K562 (cell line): ENCODE measurements around the gene AJUBA. TPM values are rescaled to one million over a fixed set of nuclear protein-coding genes. Genes with fewer than 3 reads are reported as not detected.

Experiments used
- ATAC-seq: fragments of 200-7000 bp; cut with Tn5 transposase; 3 replicates; pipeline ENCODE4 v1.9.1; 2020; ENCODE audit warnings: moderate library complexity
- BruUV-seq: library from RNA; stranded (reverse); fragments of 400-500 nt; replicated peaks from 2 replicates; lab custom pipeline; 2021; lab: Mats Ljungman, UMichigan
- CTCF ChIA-PET: fragments of 300-600 bp; formaldehyde crosslinking; extraction: SDS; loops from one replicate; lab custom pipeline; 2021; ENCODE audit warnings: low intra/inter-chr PET ratio; lab: Yijun Ruan, JAX
- POLR2A ChIA-PET: fragments of 300-600, 350-650 bp; sonication (Branson Sonifier 250); formaldehyde crosslinking; extraction: SDS; loops from one replicate; lab custom pipeline; 2021; ENCODE audit warnings: antibody characterized with exemption, inconsistent platforms; lab: Yijun Ruan, JAX
- DNase-seq, 4 experiments: peaks; one replicate each; pipeline versions ENCODE4 v3.0.0 to v3.0.0-alpha.2; 2011 to 2018; ENCODE audit warnings: low spot score in 3 of 4, mixed read lengths in 3 of 4; ENCODE audit errors: extremely low read depth in 1 of 4
- FAIRE-seq: peaks from 2 replicates; lab custom pipeline; 2011; peaks lifted over from hg19 to GRCh38; lab: Jason Lieb, UNC
- H2AFZ ChIP-seq: 2 replicates; pipeline ENCODE4 v1.6.0; 2011; ENCODE audit warnings: low read depth, low read length, control low read depth, inconsistent platforms
- H3K27ac ChIP-seq: fragments of 200-600 bp; 3 replicates; pipeline ENCODE4 v1.8.0; 2011; ENCODE audit warnings: low read depth, mild to moderate bottlenecking, control low read depth, inconsistent platforms, low read length, moderate library complexity, mixed read lengths; ENCODE audit errors: extremely low read depth
- H3K27me3 ChIP-seq, 2 experiments: fragments of 300-600 bp in 1 of 2; 2 replicates in 1 of 2; 3 replicates in 1 of 2; pipeline versions ENCODE4 v1.6.0 to v1.8.0; 2011; ENCODE audit warnings: inconsistent platforms in 2 of 2, low read length in 2 of 2, mild to moderate bottlenecking in 1 of 2, mixed read lengths in 1 of 2, moderate library complexity in 1 of 2; ENCODE audit not compliant: control insufficient read depth in 2 of 2, insufficient read depth in 2 of 2
- H3K36me3 ChIP-seq: fragments of 300-600 bp; 3 replicates; pipeline ENCODE4 v1.8.0; 2011; ENCODE audit warnings: mild to moderate bottlenecking, low read length, inconsistent platforms; ENCODE audit not compliant: control insufficient read depth, insufficient read depth
- H3K4me1 ChIP-seq, 2 experiments: fragments of 200-600 bp in 1 of 2; replicated peaks in 1 of 2; 2 replicates in 1 of 2; 3 replicates in 1 of 2; pipeline versions ENCODE4 v1.5.1 to v1.8.0; 2011; ENCODE audit warnings: inconsistent platforms in 2 of 2, low read length in 2 of 2, mild to moderate bottlenecking in 1 of 2, mixed read lengths in 1 of 2, moderate library complexity in 1 of 2; ENCODE audit not compliant: control insufficient read depth in 2 of 2, insufficient read depth in 2 of 2
- H3K4me2 ChIP-seq: 2 replicates; pipeline ENCODE4 v1.6.1; 2011; ENCODE audit warnings: low read length, control low read depth, inconsistent platforms, mixed read lengths; ENCODE audit not compliant: insufficient read depth
- H3K4me3 ChIP-seq: fragments of 200-600 bp; sonication (generic), shearing (Covaris generic); 2 replicates; pipeline ENCODE4 v1.5.1; 2016; ENCODE audit warnings: control low read depth, inconsistent platforms
- H3K79me2 ChIP-seq: fragments of 200-600 bp; 3 replicates; pipeline ENCODE4 v1.8.0; 2011; ENCODE audit warnings: low read length, inconsistent platforms; ENCODE audit not compliant: control insufficient read depth, insufficient read depth
- H3K9ac ChIP-seq, 2 experiments: 2 replicates each; pipeline versions ENCODE4 v1.6.0 to v1.6.1; 2011; ENCODE audit warnings: low read depth in 2 of 2, low read length in 2 of 2, control low read depth in 1 of 2, inconsistent platforms in 1 of 2, mild to moderate bottlenecking in 1 of 2, mixed read lengths in 1 of 2; ENCODE audit not compliant: insufficient read depth in 1 of 2
- H3K9me1 ChIP-seq: one replicate; pipeline ENCODE4 v1.6.0; 2011; ENCODE audit warnings: inconsistent platforms, mild to moderate bottlenecking, low read length, moderate library complexity; ENCODE audit not compliant: control insufficient read depth, insufficient read depth
- H3K9me3 ChIP-seq: replicated peaks from 2 replicates; pipeline ENCODE4 v1.5.1; 2011; ENCODE audit warnings: low read depth, low read length, inconsistent platforms; ENCODE audit not compliant: control insufficient read depth, insufficient read depth
- H4K20me1 ChIP-seq: replicated peaks from 2 replicates; pipeline ENCODE4 v1.6.1; 2011; ENCODE audit warnings: low read length, inconsistent platforms, mixed read lengths; ENCODE audit not compliant: control insufficient read depth, insufficient read depth
- EGR1 ChIP-seq: fragments of 450-650 bp; conservative IDR thresholded peaks from 2 replicates; pipeline ENCODE4 v1.6.1; 2017; ENCODE audit warnings: mild to moderate bottlenecking
- ETV1 ChIP-seq: fragments of 450-650 bp; conservative IDR thresholded peaks from 2 replicates; pipeline ENCODE4 v1.6.1; 2016; ENCODE audit warnings: missing genetic modification characterization, control low read depth, low read depth, missing compliant biosample characterization
- GATA2 ChIP-seq: sonication (generic); formaldehyde crosslinking; IDR thresholded peaks from 2 replicates; pipeline ENCODE4 v1.4.0; 2020; ENCODE audit warnings: mild to moderate bottlenecking, missing genetic modification reagents
- MEIS2 ChIP-seq: fragments of 450-650 bp; IDR thresholded peaks from 2 replicates; pipeline ENCODE4 v1.6.1; 2014; ENCODE audit warnings: mild to moderate bottlenecking; ENCODE audit not compliant: partially characterized antibody
- POLR2B ChIP-seq: fragments of 450-650 bp; IDR thresholded peaks from 2 replicates; pipeline ENCODE4 v1.6.1; 2018; ENCODE audit warnings: low read depth; ENCODE audit not compliant: partially characterized antibody
- TBP ChIP-seq: optimal IDR thresholded peaks from 2 replicates; pipeline ENCODE3; 2011; ENCODE audit warnings: low read depth, low read length, improper control_type of control experiment
- ZBTB40 ChIP-seq, 2 experiments: fragments of 450-650 bp in 1 of 2; sonication (generic) in 1 of 2; formaldehyde crosslinking in 1 of 2; IDR thresholded peaks; 2 replicates each; pipeline versions ENCODE4 v1.7.1 to v1.9.0; 2016 to 2022; ENCODE audit warnings: inconsistent platforms in 1 of 2, mild to moderate bottlenecking in 1 of 2, missing genetic modification reagents in 1 of 2
- ZNF511 ChIP-seq: sonication (generic); formaldehyde crosslinking; IDR thresholded peaks from 2 replicates; pipeline ENCODE4 v1.8.0; 2022; ENCODE audit warnings: mild to moderate bottlenecking, missing genetic modification reagents
- WGBS: fragments of 100-300 bp; shearing (Covaris generic); methylation state at CpG from one replicate; pipeline ENCODE4 v1.1.6; 2016; ENCODE audit warnings: low coverage, mixed read lengths; ENCODE audit not compliant: insufficient coverage; ENCODE audit errors: missing lambda C conversion rate; 5-methylcytosine and 5-hydroxymethylcytosine counted together
- in situ Hi-C: fragments of 300-500 bp; cut with MboI; formaldehyde crosslinking; loops from 4 replicates; pipeline ENCODE4 v1.15.0; 2018; ENCODE audit warnings: inconsistent platforms, mixed read lengths
- intact Hi-C: fragments of 100-400 bp; cut with micrococcal nuclease; formaldehyde crosslinking; loops from 2 replicates; pipeline ENCODE4 v1.14.2; 2022
- polyA plus RNA-seq, 8 experiments: library from polyadenylated mRNA; depleted of rRNA in 4 of 8; stranded (reverse) in 5 of 8; unstranded in 3 of 8; fragments of >200 nt; fragmentation: Nextera tagmentation in 2 of 8; fragmentation: Illumina TruSeq in 1 of 8; extraction: Ambion mirVana in 2 of 8; extraction: Trizol in 1 of 8; gene quantifications; 2 replicates each; pipeline versions ENCODE4 v1.2.1 to v1.2.3, GENCODE V29; 2011 to 2014; ENCODE audit warnings: inconsistent platforms in 1 of 8, missing spikeins in 1 of 8
- total RNA-seq, 7 experiments: library from RNA; depleted of rRNA in 6 of 7; stranded (reverse); fragments of >200 nt in 6 of 7; fragmentation: Illumina TruSeq in 2 of 7; extraction: Trizol in 2 of 7; gene quantifications; 2 replicates each; pipeline versions ENCODE4 v1.2.1 to v1.2.3, GENCODE V29; 2011 to 2021; ENCODE audit warnings: low replicate concordance in 1 of 7
- TF ChIP-seq, protein P1 (sequence below): fragments of 450-650 bp; IDR thresholded peaks from 2 replicates; pipeline ENCODE4 v1.6.1; 2016

Gene AJUBA
- total and polyA plus RNA-seq, 9 of the 15 experiments (the other 6 are each of a cell fraction or from before 2014, with no cell fraction given) = 0.73 to 4.7 (median 2.8) TPM

- H3K9me1 ChIP-seq = no peaks in the 10 kb centered on the region
- BruUV-seq = no TSS peak
- H3K4me2 ChIP-seq = no peak overlapping the region
- FAIRE-seq (no peak), ATAC-seq (no peak; the same call in 2 of the 3 replicates), DNase-seq (peak in 1 of 4 experiments; percentile 30)
- WGBS = 41% methylated on average over 10 of the region's 11 CpGs
- intact Hi-C loops (no loop called here), in situ Hi-C loops (no loop called here)
- H3K9me3 ChIP-seq = no peaks in the 10 kb centered on the region
- H3K36me3 ChIP-seq = no peaks in the 10 kb centered on the region; the same call in 2 of the 3 replicates
- no peak overlapping the region for H3K27ac ChIP-seq
- H3K4me3 ChIP-seq = no peak overlapping the region
- no peak overlapping the region for H3K9ac ChIP-seq
- ChIA-PET CTCF (interaction anchor here (1.5 to 4.1 kb wide), 2 partner anchors 58 to 62 kb away, joined by 6 to 45 read pairs; partner anchors contain the start of gene CDH24), POLR2A (interaction anchor here (0.6 to 7.7 kb wide), 10 partner anchors 8 to 112 kb away, joined by 3 to 81 read pairs (median 4); partner anchors contain the start of genes AJUBA and PSMB11)
- H3K79me2 ChIP-seq = no peaks in the 10 kb centered on the region
- no peak overlapping the region for H2AFZ ChIP-seq
- H3K4me1 ChIP-seq = peaks cover 12 to 18% of the 10 kb centered on the region in 2 experiments; a peak in 4 of 5 replicates
- no peaks in the 10 kb centered on the region for H3K27me3 ChIP-seq
- H4K20me1 ChIP-seq = no peaks in the 10 kb centered on the region
- TF ChIP-seq, protein P1, sequence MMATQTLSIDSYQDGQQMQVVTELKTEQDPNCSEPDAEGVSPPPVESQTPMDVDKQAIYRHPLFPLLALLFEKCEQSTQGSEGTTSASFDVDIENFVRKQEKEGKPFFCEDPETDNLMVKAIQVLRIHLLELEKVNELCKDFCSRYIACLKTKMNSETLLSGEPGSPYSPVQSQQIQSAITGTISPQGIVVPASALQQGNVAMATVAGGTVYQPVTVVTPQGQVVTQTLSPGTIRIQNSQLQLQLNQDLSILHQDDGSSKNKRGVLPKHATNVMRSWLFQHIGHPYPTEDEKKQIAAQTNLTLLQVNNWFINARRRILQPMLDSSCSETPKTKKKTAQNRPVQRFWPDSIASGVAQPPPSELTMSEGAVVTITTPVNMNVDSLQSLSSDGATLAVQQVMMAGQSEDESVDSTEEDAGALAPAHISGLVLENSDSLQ = peak; percentile 59
- TF ChIP-seq EGR1 (peak; percentile 92), MEIS2 (peak; percentile 83), POLR2B (no peak), TBP (no peak), GATA2 (CRISPR knock-in tag) (0 out of 2 replicates have a peak, but pooled peaks have one; percentile 13), ZBTB40 (IDR thresholded peaks at IDR 0.05) (no peak), ZBTB40 (CRISPR knock-in tag; IDR thresholded peaks at IDR 0.05) (no peak), ETV1 (tag) (0 out of 2 replicates have a peak, but pooled peaks have one; percentile 16), ZNF511 (CRISPR knock-in tag) (0 out of 2 replicates have a peak, but pooled peaks have one; percentile 30)
Observed at GRCh38 chr14:22996768-22997654, 14.7 kb upstream of the AJUBA start.
